Measurements from ENCODE around the gene PTPRCAP.

PTPRCAP gene

DNA sequence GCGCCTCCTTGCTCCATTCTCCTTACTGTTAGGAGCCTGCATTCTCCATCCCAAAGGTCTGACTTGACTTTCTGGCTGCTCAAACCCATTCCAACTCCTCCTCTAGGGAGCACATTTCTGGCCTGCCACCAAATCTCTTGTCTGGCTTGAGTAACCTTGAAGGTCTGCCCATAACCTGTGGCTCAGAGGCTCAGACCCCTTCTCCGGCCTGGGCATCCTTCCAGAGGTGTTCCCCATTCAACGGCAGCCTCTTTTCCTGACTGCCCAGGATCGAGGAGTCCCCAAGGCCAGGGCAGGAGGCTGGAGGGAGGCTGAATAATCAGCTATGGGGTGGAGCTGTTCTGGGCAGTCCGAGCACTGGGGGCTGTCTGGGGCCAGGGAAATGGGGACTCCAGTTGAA is 43.5 kb downstream of the PTPRCAP start:
- no peak for DNase-seq

DNA sequence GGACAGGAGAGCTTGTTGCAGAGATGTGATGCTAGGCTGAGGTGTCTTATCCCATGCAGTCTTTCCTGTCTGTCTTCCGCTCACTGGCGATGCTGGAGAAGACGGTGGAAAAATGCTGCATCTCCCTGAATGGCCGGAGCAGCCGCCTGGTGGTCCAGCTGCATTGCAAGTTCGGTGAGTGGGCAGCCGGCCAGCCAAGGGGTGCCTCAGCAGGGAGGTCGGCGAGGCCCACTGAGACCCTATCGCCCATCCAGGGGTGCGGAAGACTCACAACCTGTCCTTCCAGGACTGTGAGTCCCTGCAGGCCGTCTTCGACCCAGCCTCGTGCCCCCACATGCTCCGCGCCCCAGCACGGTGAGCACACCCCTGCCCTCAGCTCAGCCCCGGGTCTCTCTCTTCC is 44.0 kb downstream of the PTPRCAP start:
- no peak for DNase-seq

DNA sequence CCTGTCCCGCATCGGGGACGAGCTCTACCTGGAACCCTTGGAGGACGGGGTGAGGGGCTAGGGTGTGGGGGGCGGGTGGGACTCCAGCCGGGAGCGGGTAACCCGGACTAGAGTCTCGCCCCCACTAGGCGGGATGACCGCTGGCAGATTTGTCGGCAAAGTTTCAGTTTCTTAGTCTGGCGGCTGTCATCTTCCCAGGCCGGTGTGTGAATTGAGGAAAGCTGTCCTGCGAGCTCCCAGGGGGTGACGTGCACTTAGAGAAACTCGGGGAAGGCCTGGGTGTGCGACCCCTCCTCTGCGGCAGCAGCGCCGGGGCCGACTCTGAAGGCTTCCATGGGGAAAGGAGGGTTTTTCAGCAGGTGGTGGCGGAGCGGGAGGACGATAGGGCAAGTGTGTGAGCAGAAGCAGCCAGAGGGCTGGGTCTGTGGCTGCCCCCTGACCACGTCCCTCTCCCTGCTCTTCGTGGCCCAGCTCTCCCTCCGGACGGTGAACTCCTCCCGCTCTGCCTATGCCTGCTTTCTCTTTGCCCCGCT is 45.2 kb downstream of the PTPRCAP start:
- DNase-seq = no peak

DNA sequence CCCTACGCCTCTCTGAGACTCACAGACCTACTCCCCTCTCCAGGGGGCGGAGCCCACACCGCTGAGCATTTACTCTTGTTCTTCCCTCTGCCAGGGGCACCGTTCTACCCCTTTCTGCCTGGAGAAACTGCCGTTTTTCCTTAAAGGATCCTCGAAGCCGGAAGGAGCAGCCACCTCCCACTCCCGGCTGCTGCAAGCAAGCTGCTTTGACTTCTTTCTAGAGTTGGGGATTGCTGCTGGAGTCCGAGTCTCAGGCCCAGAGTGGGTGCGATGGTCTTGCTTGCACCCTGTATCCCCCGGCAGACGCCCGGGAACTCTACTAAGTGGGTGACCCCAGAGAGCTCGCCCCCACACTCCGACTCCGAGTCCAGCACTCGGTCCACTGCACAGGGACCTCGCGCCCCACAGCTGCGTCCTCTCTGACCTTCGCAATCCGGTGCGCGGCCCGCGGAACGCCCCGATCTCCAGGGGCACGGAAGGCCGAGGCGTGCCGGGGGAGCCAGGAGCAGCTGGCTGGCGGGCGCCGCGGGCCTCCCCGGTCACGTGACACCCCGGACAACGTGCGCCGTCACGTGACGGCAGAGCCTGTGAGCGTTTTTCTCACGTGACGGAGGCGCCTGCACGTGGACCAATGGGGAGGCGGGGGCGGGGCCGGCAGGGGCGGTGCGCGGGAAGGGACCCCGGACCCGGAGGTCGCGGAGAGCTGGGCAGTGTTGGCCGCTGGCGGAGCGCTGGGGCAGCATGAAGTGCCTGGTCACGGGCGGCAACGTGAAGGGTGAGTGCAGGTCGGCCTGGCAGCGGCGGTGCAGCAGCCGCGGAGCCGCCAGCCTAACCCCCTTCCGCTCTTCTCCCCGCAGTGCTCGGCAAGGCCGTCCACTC is 45.9 kb downstream of the PTPRCAP start, which contains the start of gene RAD9A:
Gene RAD9A, plus strand, starts transcription at position 683 of the 879 bp plus-strand sequence. Its CDS starts 59 bp downstream, at position 742.
- peak; percentile 85 for DNase-seq

DNA sequence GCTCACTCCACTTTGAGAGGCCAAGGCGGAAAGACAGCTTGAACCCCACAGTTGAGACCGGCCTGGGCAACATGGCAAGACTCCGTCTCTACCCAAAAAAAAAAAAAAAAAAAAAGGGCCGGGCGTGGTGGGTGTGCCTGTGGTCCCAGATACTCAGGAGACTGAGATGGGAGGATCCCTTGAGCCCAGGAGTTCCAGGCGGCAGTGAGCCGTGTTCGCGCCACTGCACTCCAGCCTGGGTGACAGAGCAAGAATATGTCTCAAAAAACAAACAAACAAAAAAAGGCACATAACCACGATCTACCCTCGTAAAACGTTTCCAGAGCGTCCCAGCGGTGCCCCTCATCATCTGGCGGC is 46.6 kb downstream of the PTPRCAP start:
- no peak for DNase-seq

DNA sequence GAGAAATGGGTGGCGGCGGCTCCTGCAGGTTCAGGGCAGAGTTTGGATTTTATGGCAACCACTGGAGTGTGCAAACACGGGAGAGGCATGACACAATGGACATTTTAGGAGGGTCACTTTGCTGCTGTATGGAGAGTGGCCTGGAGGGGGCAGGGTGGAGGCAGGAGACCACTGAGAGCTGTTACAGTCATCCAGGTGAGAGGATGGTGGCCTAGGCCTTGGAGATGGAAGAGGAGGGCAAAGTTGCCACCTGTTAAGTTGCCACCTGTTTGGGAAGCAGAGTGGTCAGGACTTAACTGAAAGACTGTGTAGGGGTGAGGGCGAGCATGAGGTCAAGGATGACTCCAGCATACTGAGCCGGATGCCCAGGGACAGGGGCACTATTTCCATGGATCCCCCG is 48.0 kb downstream of the PTPRCAP start:
- no peak for DNase-seq

DNA sequence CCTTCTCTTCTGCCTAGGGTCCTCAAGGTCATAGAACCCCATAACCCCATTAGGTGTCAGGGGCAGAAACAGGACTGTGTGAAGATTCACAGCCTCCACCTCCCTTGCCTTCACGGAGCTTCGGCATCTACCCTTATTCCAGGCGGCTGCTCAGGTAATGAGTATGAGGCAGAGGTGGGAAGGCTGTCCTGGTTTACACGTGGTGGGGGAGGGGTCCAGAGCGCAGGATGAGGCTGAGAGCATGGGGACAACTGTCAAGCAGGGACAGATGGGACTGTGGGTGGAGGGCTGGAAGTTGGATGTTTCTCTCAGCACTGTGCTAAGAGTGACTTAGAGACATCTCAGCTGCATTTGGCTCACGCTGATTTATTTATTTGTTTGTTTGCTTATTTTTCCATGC is 50.0 kb downstream of the PTPRCAP start:
- no peak for DNase-seq

DNA sequence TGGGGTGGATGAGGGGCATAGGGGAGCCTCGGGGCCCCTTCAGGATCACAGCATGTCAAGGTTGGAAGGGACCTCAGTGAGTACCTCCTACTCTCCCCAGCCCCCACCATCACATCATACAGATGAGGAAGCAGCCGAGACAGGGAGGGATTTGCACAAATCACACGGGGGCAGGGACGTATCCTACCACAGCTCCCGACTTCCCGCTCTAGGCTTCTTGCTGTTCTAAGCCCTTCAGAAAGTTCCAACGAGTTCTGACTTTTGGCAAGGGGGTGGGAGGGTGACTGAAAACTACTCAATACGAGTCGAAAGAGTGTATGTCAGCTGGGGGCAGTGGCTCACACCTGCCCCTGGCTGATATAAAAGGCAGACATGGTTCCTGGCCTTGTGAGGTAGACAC is 50.4 kb downstream of the PTPRCAP start:
- no peak for DNase-seq
